Chondrocyte (in vitro differentiated cells): ENCODE results near the gene PATL1. TPM values are rescaled to one million over a fixed set of nuclear protein-coding genes. Genes with fewer than 3 reads are reported as not detected.

Experiments used
- DNase-seq: peaks from one replicate; pipeline ENCODE4 v3.0.0; 2021; ENCODE audit warnings: mixed read lengths, low spot score
- H3K27ac Mint-ChIP-seq: one replicate; pipeline ENCODE4 v1.8.0; 2021; ENCODE audit warnings: mild to moderate bottlenecking, moderate library complexity, mixed read lengths; ENCODE audit not compliant: unreplicated experiment
- H3K27me3 Mint-ChIP-seq: 2 replicates; pipeline ENCODE4 v1.8.0; 2021; ENCODE audit warnings: low read depth, mixed read lengths
- H3K36me3 Mint-ChIP-seq: 2 replicates; pipeline ENCODE4 v1.8.0; 2021; ENCODE audit warnings: low read depth, mixed read lengths
- H3K4me1 Mint-ChIP-seq: 2 replicates; pipeline ENCODE4 v1.8.0; 2021; ENCODE audit warnings: low read depth, mild to moderate bottlenecking, mixed read lengths
- H3K4me3 Mint-ChIP-seq: one replicate; pipeline ENCODE4 v1.8.0; 2021; ENCODE audit warnings: mild to moderate bottlenecking, moderate library complexity, mixed read lengths; ENCODE audit not compliant: unreplicated experiment
- H3K9me3 Mint-ChIP-seq: 2 replicates; pipeline ENCODE4 v1.8.0; 2021; ENCODE audit warnings: low read depth, mixed read lengths
- CTCF ChIP-seq: fragments of 200-600 bp; sonication (generic); IDR thresholded peaks from 2 replicates; pipeline ENCODE4 v1.5.0; 2021; ENCODE audit warnings: antibody characterized with exemption, mild to moderate bottlenecking, moderate library complexity
- total RNA-seq: library from RNA; stranded (reverse); gene quantifications from 3 replicates; pipeline ENCODE4 v1.2.1, GENCODE V29; 2021

PATL1 gene
- total RNA-seq, 1 donor from 2014 or later: 28.8 TPM

DNA sequence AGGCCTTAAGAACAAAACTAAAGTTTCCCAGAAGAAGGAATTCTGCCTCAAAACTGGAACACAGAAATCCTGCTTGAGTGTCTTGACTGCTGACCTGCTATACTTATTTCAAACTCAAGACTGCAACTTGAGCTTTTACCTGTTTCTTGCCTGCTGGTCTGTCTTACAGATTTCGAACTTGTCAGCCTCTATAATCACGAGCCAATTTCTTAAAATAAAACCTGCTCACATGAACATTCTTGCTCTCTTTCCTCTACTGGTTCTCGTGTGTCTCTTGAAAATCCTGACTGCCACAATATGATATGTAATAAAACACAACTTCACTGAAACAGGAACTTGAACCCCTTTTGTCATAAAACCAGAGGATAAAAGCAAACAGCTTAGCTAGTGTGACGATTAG is 13.9 kb downstream of the PATL1 start:
- Mint-ChIP-seq H3K9me3 (no peaks in the 10 kb centered on the region), H3K36me3 (peaks cover 56% of the 10 kb centered on the region), H3K4me3 (no peak overlapping the region), H3K4me1 (no peaks in the 10 kb centered on the region), H3K27ac (no peak overlapping the region), H3K27me3 (no peaks in the 10 kb centered on the region)
- DNase-seq: no peak
- TF ChIP-seq CTCF: no peak

DNA sequence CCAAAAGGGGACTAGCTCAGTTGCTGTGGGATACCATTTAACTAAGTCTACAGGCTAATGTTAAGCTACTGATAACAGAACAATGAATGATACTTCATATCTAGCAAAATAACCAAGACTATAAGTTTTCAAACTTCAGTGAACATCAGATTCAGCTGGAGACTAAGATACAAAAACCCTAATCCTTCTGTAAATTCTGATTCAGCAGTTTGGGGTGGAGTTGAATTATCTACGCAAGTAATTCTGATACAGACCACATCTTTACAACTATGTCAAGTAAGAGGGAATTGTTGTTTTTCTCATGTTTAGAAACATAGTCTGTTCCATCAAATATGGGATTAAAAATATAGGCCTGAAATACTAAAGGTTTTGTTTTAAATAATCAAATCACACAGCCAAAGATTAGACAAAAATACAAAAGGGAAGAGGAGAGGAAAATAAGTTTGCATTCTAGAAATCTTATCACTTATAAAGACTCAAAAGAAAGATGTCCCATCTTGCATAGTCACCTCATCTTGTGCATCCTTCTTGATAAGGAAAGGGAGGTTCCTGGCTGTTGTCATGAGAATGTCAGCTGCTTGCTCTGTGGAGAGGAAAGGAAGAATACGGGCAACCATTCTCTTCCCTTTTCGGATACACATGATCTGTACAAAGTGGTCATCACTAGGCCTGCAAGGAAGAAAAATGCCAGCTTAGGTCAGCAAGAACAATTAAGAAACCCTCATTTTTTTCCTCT is 21.4 kb downstream of the PATL1 start:
- H3K36me3 Mint-ChIP-seq: peaks cover 54% of the 10 kb centered on the region
- no peaks in the 10 kb centered on the region for H3K9me3 Mint-ChIP-seq
- TF ChIP-seq CTCF: no peak
- H3K4me3 Mint-ChIP-seq: no peak overlapping the region
- no peaks in the 10 kb centered on the region for H3K27me3 Mint-ChIP-seq
- no peak for DNase-seq
- no peaks in the 10 kb centered on the region for H3K4me1 Mint-ChIP-seq
- peak overlapping the region; percentile 45 for H3K27ac Mint-ChIP-seq

DNA sequence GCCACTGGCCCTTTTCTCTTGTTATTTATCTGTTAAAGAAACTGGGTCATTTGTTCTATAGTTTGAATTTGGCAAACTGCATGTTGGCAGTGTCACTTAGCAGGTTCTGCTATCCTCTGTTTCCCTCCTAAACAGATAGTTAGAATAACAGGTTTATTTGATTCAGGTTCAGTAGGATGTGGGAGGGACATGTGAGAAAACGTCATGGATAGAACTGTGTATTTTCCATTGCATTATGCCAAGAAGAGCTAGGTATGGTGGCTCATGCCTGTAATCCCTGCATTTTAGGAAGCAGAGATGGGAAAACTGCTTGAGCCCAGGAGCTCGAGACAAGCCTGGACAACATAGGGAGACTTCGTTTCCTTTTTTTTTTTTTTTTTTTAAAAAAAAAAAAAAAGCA is 24.3 kb downstream of the PATL1 start:
- peaks cover 3% of the 10 kb centered on the region for H3K4me1 Mint-ChIP-seq
- no peak overlapping the region for H3K27ac Mint-ChIP-seq
- H3K4me3 Mint-ChIP-seq: no peak overlapping the region
- peaks cover 50% of the 10 kb centered on the region for H3K36me3 Mint-ChIP-seq
- DNase-seq: no peak
- no peaks in the 10 kb centered on the region for H3K9me3 Mint-ChIP-seq
- TF ChIP-seq CTCF: no peak
- no peaks in the 10 kb centered on the region for H3K27me3 Mint-ChIP-seq

GRCh38 chr11:59643390-59643789 is 25.4 kb downstream of the PATL1 start:
- no peaks in the 10 kb centered on the region for H3K27me3 Mint-ChIP-seq
- H3K27ac Mint-ChIP-seq: no peak overlapping the region
- H3K4me1 Mint-ChIP-seq: peaks cover 3% of the 10 kb centered on the region
- no peak for TF ChIP-seq CTCF
- H3K9me3 Mint-ChIP-seq: no peaks in the 10 kb centered on the region
- DNase-seq: no peak
- H3K36me3 Mint-ChIP-seq: peaks cover 51% of the 10 kb centered on the region
- H3K4me3 Mint-ChIP-seq: no peak overlapping the region

DNA sequence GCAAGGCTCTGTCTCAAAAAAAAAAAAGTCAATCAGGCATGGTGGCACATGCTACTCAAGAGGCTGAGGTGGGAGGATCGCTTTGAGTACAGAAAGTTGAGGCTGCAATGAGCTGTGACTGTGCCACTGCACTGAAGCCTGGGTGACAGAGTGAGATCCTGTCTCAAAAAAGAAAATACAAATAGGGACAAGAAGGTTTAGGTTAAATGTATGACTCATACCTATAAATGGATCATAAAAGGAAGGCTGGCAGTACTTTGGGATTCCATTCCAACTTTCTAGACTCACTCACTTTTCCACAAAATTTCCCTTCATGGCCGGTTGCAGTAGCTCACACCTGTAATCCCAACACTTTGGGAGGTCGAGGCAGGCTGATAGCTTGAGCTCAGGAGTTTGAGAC is 27.7 kb downstream of the PATL1 start:
- no peak for DNase-seq
- TF ChIP-seq CTCF: no peak
- Mint-ChIP-seq H3K27ac (peak overlapping the region; percentile 50), H3K4me1 (peaks cover 3% of the 10 kb centered on the region), H3K4me3 (no peak overlapping the region), H3K27me3 (no peaks in the 10 kb centered on the region), H3K36me3 (peaks cover 59% of the 10 kb centered on the region), H3K9me3 (no peaks in the 10 kb centered on the region)
